Kidney (tissue), 14 donors: ENCODE measurements around the gene SPECC1. TPM values are rescaled to one million over a fixed set of nuclear protein-coding genes. Genes with fewer than 3 reads are reported as not detected.

Source experiments
- DNase-seq, 5 donors: peaks; one replicate each; pipeline ENCODE4 v3.0.0-alpha.2; 2013 to 2020
- FAIRE-seq: peaks from 2 replicates; lab custom pipeline; 2012; peaks lifted over from hg19 to GRCh38; lab: Jason Lieb, UNC
- H3K27ac ChIP-seq, 2 donors: one replicate each; pipeline ENCODE4 v1.7.0; 2013; ENCODE audit warnings: low read depth in 2 of 2, low read length in 2 of 2, inconsistent platforms in 1 of 2
- H3K27me3 ChIP-seq: one replicate; pipeline ENCODE4 v1.7.1; 2013; ENCODE audit warnings: low read length, inconsistent platforms; ENCODE audit not compliant: control insufficient read depth, insufficient read depth
- H3K36me3 ChIP-seq, 3 donors: one replicate each; pipeline versions ENCODE4 v1.7.0 to v1.7.1; 2013; ENCODE audit warnings: low read length in 3 of 3, control low read depth in 1 of 3, inconsistent platforms in 1 of 3; ENCODE audit not compliant: insufficient read depth in 3 of 3, control insufficient read depth in 2 of 3
- H3K4me1 ChIP-seq, 3 donors: one replicate each; pipeline versions ENCODE4 v1.7.0 to v1.7.1; 2013; ENCODE audit warnings: low read length in 3 of 3, inconsistent platforms in 1 of 3, low read depth in 1 of 3; ENCODE audit not compliant: control insufficient read depth in 2 of 3, insufficient read depth in 2 of 3
- H3K4me3 ChIP-seq, 3 donors: one replicate each; pipeline versions ENCODE4 v1.7.0 to v1.8.1; 2013; ENCODE audit warnings: low read length in 3 of 3, control low read depth in 1 of 3, inconsistent platforms in 1 of 3
- H3K9ac ChIP-seq, 3 donors: one replicate each; pipeline versions ENCODE4 v1.7.0 to v1.7.1; 2013; ENCODE audit warnings: low read length in 3 of 3, control low read depth in 1 of 3, inconsistent platforms in 1 of 3
- H3K9me3 ChIP-seq, 3 donors: one replicate each; pipeline versions ENCODE4 v1.7.0 to v1.7.1; 2013; ENCODE audit warnings: low read length in 3 of 3, control low read depth in 1 of 3, inconsistent platforms in 1 of 3; ENCODE audit not compliant: control insufficient read depth in 2 of 3, insufficient read depth in 1 of 3
- intact Hi-C: fragments of 100-400 bp; cut with DNase I; formaldehyde crosslinking; loops from one replicate; pipeline ENCODE4 v1.11.1; 2022
- polyA plus RNA-seq: library from polyadenylated mRNA; stranded (reverse); fragments of 350-450 nt; fragmentation: Illumina TruSeq; extraction: RNeasy Lipid Tissue Mini Kit (QIAGEN cat#74804); gene quantifications from one replicate; pipeline ENCODE4 v1.2.3, GENCODE V29; 2014; ENCODE audit warnings: low read depth, low replicate concordance; ENCODE audit not compliant: insufficient read depth
- total RNA-seq: library from RNA; stranded (reverse); fragmentation: NEBNext Ultra II Directional; extraction: Animal tissue kit (Norgen Biotek cat#: 25700); gene quantifications from one replicate; pipeline ENCODE4 v1.2.1, GENCODE V29; 2021
- TF ChIP-seq, protein P1 (sequence below): IDR thresholded peaks from 3 replicates; pipeline ENCODE4 v1.5.1; 2012; ENCODE audit warnings: mild to moderate bottlenecking, moderate library complexity, borderline replicate concordance; ENCODE audit not compliant: insufficient read depth; ENCODE audit errors: extremely low read depth
- donor health status: control.
- donor health status: control.
- donor health status: control.
- donor health status: control.
- donor health status: control.
- donor health status: DM: yes; HTN: yes; CAD: no.
- donor health status: Normal renal cell carcinoma (clear cell type).

The SPECC1 gene
- total and polyA plus RNA-seq, 2 donors from 2014 or later: 7.6 to 29.1 TPM

DNA sequence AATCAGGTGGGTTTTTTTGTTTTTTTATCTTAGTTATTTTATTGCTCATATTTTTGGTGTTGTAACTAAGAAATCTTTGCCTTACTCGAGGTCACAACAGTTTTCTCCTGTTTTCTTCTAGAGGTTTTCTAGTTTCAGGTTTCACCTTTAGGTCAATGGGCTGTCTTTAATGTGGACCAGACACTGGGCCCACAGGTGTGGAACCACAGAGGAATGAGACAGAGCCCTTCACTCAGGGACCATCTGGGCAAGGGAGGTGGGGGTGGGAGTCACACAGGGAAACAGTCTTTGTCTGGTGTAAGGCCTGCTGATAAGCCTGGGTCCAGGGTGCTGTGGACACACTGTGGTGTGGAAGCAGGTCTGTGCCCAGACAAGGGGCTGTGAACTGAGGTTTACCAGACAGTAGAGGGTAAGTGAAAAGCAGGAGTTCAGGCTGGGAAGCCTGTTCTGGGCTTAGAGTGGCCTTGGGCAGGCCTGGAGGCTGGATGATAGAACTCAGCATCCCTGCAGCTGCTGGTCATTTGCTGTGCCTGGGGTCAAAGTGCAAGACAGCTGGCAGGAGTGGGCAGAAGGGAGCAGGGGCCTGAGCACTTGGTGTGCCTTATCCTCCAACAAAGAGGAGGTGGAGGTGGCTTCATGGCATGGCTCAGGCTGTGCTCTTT, 75.6 kb downstream of the SPECC1 start:
- H3K9me3 ChIP-seq: peaks cover 0 to 2% (median 0%) of the 10 kb centered on the region in 3 donors
- TF ChIP-seq, protein P1, sequence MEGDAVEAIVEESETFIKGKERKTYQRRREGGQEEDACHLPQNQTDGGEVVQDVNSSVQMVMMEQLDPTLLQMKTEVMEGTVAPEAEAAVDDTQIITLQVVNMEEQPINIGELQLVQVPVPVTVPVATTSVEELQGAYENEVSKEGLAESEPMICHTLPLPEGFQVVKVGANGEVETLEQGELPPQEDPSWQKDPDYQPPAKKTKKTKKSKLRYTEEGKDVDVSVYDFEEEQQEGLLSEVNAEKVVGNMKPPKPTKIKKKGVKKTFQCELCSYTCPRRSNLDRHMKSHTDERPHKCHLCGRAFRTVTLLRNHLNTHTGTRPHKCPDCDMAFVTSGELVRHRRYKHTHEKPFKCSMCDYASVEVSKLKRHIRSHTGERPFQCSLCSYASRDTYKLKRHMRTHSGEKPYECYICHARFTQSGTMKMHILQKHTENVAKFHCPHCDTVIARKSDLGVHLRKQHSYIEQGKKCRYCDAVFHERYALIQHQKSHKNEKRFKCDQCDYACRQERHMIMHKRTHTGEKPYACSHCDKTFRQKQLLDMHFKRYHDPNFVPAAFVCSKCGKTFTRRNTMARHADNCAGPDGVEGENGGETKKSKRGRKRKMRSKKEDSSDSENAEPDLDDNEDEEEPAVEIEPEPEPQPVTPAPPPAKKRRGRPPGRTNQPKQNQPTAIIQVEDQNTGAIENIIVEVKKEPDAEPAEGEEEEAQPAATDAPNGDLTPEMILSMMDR: no peak
- no peak for DNase-seq
- H3K9ac ChIP-seq: no peak overlapping the region
- peaks cover 0 to 2% (median 0%) of the 10 kb centered on the region in 3 donors for H3K4me1 ChIP-seq
- no peaks in the 10 kb centered on the region for H3K36me3 ChIP-seq
- peak overlapping the region in 1 of 2 donors; percentile 63 for H3K27ac ChIP-seq
- H3K27me3 ChIP-seq: no peaks in the 10 kb centered on the region
- H3K4me3 ChIP-seq: no peak overlapping the region
- FAIRE-seq: no peak
- intact Hi-C loops: no loop called here

DNA sequence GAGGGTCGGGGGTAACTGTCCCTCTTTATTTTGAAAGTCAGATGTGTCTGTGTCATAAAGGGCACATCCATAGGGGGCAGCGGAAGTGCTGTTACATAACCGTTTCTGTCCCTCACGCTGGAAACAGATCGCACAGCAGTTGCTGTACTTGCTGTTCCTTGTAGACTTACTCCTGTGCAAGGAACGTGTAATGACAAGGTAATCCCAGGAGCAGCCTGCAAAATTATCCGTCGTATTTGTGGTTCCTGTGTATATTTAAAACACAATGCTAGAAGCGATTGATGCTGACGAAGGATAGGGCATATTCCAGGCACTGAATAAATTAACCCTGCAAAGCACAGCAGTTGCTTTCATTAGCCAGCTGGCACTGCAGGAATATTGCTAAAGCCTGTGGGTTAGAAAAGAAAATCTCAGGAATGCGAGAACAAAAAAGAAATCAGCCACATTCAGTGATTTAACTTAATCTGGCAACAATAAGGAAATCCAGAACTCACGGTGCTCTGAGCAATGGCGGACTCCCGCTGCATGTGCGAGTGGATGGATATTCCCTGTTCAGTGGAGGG, 76.2 kb downstream of the SPECC1 start:
- TF ChIP-seq, protein P1: no peak
- intact Hi-C loops: no loop called here
- peaks cover 0 to 2% (median 0%) of the 10 kb centered on the region in 3 donors for H3K9me3 ChIP-seq
- H3K27me3 ChIP-seq: no peaks in the 10 kb centered on the region
- H3K9ac ChIP-seq: no peak overlapping the region
- FAIRE-seq: no peak
- peaks cover 0 to 4% (median 0%) of the 10 kb centered on the region in 3 donors for H3K4me1 ChIP-seq
- no peak for DNase-seq
- H3K4me3 ChIP-seq: no peak overlapping the region
- H3K27ac ChIP-seq: peak overlapping the region; percentile 51 to 63
- H3K36me3 ChIP-seq: no peaks in the 10 kb centered on the region

DNA sequence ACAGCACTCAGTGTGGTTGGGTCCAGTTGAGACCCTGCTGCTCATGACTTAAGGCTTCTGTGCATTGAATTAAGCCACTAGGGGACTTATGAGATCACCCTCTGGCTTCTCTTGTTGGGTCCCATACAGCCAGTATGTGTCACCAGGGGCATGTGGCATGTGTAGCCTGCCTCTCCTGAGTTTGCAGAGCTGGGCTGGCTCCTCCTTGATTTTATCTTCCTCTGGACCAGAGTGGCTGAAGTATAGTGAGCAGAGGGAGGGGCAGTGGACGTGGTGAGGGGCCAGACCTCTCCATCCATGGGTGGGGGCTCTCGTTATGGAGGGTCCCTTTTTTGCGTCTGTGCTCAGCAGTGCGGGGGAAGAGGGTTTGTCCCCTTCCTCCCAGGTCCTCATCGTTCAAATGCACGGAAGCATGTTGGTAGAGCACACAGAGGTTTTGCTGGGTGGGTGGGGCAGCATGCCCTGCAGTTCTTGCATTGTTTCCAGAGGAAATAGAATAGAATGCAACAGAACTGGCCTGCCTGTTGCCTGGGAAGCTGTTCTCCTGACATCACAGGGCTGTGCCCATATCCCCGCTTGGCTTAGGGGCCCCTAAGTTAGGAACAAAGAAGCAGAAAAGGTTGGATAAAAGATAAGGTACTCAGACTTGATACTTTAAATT, 77.4 kb downstream of the SPECC1 start:
- no peak for DNase-seq
- intact Hi-C loops: no loop called here
- H3K27me3 ChIP-seq: no peaks in the 10 kb centered on the region
- peaks cover 0 to 4% (median 0%) of the 10 kb centered on the region in 3 donors for H3K4me1 ChIP-seq
- peak overlapping the region in 1 of 2 donors; percentile 51 for H3K27ac ChIP-seq
- no peaks in the 10 kb centered on the region for H3K36me3 ChIP-seq
- H3K9ac ChIP-seq: no peak overlapping the region
- H3K4me3 ChIP-seq: no peak overlapping the region
- no peak for FAIRE-seq
- TF ChIP-seq, protein P1: no peak
- H3K9me3 ChIP-seq: peaks cover 0 to 2% (median 0%) of the 10 kb centered on the region in 3 donors
